NOMO-1 (cell line): ENCODE measurements around the gene ZNF410.

Experiments
- DNase-seq, 2 experiments: peaks; one replicate each; lab custom pipeline; 2025; ENCODE audit not compliant: unreplicated experiment in 2 of 2; lab: John Stamatoyannopoulos, UW

Gene ZNF410

DNA sequence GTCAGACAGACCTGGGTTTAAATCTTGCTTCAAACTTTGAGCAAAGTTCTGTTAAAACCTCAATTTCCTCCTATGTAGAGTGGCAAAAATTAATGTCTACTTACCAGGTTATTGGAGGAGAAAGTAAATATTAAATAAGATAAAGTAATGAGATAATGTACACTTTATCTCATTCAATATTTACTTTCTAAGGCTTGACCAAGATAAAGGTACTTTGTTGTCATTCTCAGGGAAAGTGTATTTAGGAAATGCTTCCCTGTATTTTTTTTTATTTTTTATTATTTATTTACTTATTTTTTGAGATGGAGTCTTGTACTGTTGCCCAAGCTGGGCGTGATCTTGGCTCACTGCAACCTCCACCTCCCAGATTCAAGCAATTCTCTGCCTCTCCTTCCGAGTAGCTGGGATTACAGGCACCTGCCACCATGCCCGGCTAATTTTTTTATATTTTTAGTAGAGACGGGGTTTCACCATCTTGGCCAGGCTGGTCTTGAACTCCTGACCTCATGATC is 58.6 kb downstream of the ZNF410 start:
- no peak for DNase-seq

- peak; percentile 95 to 98 for DNase-seq
Measured at GRCh38 chr14:73949752-73950734, 63.4 kb downstream of the ZNF410 start, which contains the start of the genes COQ6 and FAM161B. TSS of gene COQ6 (plus strand) at chr14:73950302. CDS start at chr14:73950333, 31 bp downstream. TSS of gene FAM161B (minus strand) at chr14:73950094. CDS start at chr14:73950026, 68 bp downstream.

DNA sequence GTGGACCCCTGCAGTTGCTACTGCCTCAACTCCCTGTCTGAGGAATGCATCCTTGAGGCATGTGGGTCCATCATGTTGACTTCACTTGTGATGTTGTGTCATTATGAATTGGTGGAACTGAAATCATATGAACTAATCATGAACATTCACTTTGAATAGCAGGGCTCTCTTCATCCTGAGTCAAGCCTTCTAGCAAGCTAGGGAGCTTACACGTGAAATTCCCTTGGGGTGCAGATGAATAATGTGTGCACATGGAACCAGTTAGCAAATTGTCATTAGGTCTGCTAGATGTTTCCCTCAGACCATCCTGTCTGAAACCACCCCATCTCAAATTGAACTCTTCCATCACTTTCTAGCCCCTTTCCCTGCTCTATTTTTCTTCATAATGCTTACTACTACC is 67.1 kb downstream of the ZNF410 start:
- no peak for DNase-seq

GRCh38 chr14:73955674-73956073 is 69.0 kb downstream of the ZNF410 start:
- DNase-seq, result no peak

- no peak for DNase-seq
Measured at GRCh38 chr14:73958591-73958990, 71.9 kb downstream of the ZNF410 start.

- no peak for DNase-seq
Measured at GRCh38 chr14:73961192-73961591, 74.5 kb downstream of the ZNF410 start.

DNA sequence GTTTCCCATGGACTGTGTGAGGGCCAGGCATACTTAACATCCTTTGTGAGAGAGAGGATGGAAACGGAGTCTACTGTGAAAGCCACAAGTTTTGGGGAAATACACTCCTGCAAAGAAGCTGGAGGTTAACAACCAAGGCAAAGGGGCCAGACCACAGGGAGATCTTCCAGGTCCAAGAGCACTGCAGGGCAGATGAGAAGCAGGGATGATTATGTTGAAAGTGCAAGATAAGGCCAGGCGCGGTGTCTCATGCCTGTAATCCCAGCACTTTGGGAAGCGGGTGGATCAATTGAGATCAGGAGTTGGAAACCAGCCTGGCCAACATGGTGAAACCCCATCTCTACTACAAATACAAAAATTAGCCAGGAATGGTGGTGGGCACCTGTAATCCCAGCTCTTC is 78.6 kb downstream of the ZNF410 start:
- DNase-seq, result no peak

DNA sequence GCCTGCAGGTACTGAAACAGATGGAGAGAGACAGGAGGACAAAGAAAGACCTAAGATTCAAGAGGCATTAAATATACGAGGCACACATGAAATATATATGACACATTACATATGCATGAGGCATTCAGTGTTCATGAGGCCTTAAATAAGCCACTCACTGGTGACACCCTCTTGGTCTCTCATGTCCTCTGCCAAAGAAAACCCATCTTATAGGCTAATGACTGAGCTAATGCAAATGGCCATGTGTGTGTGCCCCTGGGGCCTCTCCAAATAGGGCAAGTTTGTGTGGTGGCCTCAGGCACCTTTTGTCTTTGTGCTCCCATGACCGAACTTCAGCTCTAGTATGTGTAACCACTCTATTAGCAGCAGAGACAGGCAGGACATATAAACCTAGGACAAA is 82.2 kb downstream of the ZNF410 start:
- no peak for DNase-seq

DNA sequence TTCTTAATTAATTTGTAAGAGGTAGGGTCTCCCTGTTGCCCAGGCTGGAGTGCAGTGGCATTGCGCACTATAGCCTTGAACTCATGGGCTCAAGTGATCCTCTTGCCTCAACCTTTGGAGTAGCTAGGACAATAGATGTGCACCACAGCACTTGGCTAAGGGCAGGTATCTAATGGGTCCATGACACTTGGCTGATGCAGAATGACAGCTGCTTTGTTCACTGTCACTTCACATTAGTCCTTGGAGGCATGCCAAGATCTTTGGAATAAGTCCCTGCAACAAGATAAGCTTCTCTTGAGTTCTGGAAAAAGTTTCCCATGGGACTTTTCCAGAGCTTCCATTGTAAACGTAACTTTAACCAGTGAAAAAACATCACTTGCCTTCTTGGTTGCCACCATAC is 86.8 kb downstream of the ZNF410 start:
- no peak for DNase-seq

DNA sequence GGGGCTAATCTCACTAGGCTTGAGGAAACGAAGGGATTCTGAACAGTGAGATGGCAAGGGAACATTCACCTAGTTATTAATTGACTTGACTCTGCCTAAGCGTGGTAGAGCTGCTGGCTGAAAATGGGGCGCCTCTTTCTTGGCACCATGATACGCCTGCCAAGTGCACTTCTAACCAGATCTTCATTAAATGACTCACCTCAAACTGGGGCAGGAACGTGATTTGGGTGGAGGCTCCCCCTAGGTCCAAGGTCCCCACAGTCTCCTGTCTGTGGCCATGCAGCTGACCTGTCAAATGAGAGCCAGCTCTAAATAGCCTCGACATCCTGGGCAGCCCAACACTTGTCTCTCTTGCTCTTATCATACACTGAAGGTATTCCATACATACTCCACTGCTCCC is 89.5 kb downstream of the ZNF410 start:
- no peak for DNase-seq

DNA sequence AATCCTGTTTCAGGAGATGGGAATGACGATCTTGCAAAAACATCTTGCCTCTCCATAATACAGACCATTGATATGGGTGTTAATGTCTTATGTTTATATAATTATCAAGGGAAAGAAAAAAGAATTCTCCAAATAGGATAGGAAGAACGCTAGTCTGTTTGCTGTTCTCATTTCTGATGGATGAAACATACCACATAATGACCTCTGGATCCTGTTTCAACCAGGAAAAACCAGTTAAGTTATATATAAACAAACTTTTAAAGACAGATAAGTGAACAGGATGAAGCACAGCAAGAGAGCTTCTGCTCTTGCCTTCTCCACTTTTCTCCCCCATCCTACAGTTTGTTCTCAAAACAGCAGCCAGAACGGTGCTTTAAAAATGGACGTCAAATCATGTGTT is 91.2 kb downstream of the ZNF410 start:
- DNase-seq, result no peak
